DMS53 treated with DMSO at 0.1 percent for 48 hours (cell line): ENCODE results near the gene PLEKHG4B.

Source experiments
- DNase-seq: peaks from one replicate; lab custom pipeline; 2025; ENCODE audit not compliant: unreplicated experiment; lab: John Stamatoyannopoulos, UW

PLEKHG4B gene

DNA sequence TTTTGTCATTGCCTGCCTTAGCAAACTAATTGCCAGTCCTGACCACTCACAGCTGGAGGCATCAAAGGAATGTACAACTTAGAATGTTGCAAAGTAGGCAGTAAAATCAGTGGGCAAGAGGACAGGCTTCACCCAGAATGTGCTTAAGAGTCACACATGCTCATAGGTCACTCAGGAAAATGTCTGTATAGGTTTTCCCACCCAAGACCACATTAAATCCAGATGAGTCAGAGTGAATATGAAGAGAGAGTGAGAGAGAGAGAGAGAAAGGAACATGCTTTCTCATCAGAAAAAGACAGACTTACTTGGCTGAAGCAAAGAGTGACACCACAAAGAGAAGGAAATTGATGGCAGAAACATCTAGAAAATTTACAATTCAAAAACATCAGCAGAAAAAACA, 37.9 kb downstream of the PLEKHG4B start:
- no peak for DNase-seq

DNA sequence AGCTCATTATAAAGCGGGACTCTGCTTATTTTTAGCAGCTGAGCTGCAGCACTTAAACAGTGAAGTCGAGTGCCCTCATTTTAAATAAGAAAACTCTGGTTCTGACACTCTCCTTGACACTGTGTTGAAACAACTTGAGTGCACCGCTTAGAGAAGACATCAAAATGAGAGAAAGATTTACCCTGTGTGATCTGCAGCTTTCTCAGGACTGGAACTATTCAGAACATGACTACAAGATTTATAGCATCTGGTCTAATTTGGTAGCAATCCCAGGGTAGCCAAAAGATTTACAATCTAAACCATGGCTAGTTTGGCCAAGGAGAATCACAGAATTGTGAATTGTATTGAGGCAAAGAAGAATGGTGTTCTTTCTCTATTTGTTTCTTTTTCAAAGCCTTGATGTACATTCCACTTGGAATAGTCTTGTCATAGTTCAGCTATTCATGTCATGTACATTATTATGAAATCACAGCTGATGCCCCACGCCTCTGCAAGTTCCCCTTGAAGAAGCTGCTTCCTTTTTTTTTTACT, 38.7 kb downstream of the PLEKHG4B start:
- DNase-seq = no peak

DNA sequence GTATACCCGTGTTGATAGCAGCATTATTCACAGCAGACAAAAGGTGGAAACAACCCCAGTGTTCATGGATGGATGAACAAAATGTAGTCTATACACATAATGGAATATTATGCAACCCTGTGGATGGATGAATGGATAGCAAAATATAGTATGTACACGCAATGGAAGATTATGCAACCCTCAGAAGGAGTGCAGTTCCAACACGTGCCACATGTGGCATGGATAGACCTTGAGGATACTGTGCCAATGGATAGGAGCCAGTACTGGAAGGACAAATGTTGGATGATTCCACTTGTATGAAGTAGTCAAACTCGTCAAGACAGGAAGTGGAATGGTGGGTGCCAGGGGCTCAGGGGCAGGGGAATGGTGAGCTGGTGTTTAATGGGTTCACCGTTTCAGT, 44.9 kb downstream of the PLEKHG4B start:
- DNase-seq = no peak

DNA sequence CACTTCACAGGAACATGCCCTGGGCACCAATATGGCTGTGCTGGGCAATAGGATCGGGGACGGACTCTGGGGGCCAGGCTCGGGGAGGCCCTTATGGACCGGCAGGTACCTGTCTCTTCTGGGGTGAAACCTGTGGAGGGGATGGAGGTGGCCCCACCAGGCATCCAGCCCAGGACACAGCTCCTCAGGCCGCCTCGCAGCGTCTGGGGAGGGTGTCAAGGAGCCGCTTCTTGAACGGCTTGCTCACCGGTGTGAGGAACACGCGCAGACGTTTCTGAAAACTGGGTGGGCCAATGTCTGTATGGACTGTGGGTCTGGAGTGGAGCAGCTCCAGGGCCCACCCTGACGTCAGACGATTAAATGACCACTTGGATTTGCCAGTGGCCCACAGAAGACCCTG, 45.8 kb downstream of the PLEKHG4B start:
- DNase-seq = no peak

DNA sequence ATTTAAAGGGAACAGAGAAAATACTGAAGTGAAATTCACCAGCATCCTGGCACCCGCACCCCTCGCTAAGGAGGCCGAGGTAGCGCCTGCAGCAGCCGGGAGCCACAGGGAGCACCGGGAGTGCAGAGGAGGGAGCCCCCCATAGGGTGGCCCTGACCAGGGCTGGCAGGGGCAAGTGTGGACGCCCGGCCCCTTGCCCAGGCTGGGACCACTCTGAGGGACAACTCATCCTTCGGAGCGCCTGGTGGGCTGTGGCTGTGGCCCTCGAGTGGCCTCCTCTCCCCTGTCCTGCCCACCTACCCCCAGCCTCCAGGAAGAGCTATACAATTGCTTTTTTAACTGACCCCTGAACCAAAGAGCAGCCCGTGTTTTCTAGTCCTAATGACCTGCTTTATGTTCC, 47.0 kb downstream of the PLEKHG4B start:
- no peak for DNase-seq

DNA sequence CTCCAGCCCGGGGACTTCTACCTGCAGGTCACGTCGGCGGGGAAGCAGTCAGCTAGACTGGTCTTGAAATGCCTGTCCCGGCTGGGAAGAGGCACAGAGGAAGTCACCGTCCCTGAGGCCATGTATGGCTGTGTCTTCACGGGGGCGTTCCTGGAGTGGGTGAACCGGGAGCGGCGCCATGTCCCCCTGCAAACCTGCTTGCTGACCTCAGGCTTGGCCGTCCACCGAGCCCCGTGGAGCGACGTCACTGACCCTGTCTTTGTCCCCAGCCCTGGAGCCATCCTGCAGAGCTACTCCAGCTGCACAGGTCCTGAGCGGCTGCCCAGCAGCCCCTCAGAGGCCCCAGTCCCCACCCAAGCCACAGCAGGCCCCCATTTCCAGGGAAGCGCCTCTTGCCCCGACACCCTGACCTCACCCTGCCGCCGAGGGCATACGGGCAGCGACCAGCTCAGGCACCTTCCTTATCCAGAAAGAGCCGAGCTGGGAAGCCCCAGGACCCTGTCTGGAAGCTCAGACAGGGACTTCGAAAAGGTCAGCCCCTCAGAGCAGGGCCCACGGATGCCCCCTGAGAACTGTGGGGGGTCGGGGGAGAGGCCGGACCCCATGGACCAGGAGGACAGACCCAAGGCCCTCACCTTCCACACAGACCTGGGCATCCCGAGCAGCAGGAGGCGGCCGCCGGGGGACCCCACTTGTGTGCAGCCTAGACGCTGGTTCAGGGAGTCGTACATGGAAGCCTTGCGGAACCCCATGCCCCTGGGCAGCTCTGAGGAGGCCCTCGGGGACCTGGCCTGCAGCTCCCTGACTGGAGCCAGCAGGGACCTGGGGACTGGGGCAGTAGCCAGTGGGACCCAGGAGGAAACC, 47.8 kb downstream of the PLEKHG4B start:
- DNase-seq = no peak

DNA sequence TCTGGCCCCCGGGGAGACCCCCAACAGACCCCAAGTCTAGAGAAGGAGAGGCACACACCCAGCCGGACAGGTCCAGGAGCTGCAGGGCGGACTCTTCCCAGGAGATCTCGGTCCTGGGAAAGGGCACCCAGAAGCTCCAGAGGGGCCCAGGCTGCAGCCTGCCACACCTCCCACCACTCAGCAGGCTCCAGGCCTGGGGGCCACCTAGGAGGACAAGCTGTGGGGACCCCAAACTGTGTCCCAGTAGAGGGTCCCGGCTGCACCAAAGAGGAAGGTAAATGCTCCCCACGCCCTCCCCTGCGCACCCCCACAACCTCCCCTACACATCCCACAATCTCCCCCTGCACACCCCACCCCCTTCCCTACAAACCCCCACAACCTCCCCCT, 48.5 kb downstream of the PLEKHG4B start:
- DNase-seq = no peak

DNA sequence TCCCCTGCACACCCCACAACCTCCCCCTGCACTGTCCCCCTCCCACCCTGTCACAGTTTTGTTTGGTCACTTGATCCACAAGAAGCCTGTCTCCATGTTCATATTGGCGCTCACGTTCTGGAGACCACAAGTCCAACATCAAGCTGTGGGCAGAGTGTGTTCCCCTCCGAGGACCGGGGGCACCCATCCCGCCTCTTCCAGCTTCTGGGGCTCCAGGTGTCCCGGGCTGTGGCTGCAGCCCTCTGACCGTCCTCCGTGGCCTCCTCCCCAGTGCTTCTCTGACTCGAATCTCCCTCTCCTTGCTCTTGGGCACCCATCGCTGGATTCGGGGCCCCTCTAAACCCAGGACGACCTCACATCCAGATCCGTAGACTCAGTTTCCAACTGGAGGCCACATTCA, 49.2 kb downstream of the PLEKHG4B start:
- no peak for DNase-seq

DNA sequence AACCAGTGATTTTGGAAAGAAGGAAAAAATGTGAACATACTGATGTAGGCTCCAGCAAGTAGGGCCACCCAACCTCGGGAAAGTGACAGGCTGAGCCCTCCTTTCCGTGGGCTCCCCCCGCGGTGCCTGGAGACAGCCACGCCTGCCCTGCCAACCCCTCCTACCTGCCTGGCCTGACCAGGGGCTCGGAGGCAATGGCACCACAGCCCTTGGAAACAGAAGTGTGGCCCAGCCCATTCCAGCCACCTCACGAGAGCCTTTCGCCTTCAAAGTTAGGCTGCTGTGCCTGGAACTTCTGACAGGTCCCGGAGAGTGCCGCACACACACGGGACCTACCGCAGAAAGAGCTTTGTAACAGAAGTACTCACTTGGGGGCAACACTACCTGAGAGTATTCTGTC, 49.8 kb downstream of the PLEKHG4B start:
- no peak for DNase-seq

DNA sequence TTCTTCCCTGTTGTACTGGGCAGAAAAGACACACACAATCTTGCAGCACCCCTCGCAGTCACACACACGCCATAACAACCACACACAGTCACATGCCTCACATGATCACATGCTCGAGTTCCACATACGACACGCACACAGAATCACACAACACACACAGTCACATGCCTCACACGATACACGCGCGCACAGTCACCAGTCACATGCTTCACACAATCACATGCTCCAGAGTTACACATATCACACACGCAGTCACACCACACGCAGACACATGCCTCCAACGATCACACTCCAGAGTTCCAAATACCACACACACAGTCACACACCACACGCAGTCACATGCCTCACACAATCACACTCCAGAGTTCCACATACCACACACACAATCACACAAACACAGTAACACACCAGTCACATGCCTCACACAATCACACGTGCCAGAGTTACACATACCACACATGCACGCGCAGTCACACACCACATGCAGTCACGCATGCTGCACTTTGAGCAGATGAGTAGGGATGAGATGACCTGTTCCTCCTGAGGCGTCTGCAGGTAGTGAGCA, 50.4 kb downstream of the PLEKHG4B start:
- no peak for DNase-seq

DNA sequence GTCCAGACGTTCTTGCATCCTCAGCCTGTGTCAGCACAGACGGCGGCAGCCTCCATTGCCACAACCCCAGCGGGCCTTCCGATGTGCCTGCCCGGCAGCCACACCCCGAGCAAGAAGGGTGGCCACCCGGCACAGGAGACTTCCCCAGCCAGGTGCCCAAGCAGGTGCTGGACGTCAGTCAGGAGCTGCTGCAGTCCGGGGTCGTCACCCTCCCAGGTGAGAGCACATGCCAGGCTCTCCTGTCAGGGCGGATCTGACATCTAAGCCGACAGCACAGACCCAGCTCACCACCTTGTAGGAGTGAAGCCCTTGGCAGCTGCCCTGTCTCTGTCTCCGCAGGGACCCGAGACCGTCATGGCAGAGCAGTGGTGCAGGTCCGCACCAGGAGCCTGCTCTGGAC, 51.1 kb downstream of the PLEKHG4B start:
- no peak for DNase-seq

DNA sequence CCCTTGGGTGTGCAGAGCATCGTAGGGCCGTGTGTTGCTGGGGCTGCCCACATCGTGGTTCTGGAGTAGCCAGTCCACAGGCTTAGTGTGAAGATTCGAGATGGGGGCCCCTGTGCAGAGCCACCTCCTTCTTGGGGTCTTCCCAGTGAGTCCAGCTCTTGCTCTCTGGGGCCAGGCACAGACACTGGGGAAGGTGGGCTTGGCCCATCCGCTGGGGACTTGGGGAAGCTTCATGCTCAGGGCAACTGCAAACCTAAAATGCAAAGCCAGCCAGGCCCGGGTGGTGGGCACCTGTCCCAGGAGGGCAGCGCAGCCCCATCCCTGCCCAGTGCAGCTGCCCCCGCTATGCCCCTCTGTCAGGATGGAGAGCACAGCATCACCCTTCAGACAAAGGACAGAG, 53.0 kb downstream of the PLEKHG4B start:
- DNase-seq = no peak

DNA sequence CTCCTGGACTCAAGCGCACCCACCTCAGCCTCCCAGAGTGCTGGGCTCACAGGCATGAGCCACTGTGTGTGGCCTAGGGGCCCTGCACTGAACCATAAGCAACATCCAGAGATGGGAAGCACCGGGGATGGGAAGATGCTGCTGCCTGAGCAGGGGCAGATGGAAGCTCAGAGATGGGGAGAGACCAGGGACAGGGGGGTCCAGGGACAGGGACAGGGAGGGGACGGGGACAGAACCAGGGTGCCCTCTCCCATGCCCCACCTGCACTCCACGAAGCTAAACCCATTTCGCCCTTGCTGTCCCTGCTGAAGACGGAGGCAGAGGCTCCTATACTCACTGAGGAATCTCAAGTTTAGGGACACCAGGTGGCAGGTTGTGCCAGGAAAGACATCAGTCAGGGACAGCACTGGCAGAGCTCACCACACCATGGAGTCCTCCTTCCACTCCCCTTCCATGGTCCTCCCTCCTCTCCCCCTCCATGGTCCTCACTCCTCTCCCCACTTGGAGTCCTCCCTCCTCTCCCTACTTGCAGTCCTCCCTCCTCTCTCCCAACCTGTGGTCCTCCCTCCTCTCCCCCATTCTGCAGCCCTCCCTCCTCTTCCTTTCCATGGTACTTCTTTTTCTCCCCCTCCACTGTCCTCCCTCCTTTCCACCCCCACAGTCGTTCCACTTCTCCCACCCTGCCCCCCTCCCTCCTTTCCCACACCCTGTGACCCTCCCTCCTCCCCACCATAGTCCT, 53.8 kb downstream of the PLEKHG4B start:
- no peak for DNase-seq

DNA sequence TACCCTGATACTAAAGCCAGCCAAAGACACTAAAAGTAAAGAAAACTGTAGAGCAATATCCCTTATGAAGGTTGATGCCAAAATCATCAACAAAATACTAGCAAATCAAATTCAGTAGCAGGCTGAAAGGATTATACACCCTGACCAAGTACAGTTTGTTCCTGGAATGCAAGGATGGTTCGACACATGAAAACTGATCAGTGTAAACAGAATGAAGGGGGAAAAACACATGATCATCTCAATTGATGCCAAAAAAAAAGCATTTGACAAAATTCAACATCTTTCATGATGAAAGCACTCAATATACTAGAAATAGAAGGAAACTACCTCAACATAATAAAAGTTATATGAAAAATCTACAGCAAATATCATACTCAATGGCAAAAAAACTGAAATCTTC, 55.8 kb downstream of the PLEKHG4B start:
- no peak for DNase-seq

DNA sequence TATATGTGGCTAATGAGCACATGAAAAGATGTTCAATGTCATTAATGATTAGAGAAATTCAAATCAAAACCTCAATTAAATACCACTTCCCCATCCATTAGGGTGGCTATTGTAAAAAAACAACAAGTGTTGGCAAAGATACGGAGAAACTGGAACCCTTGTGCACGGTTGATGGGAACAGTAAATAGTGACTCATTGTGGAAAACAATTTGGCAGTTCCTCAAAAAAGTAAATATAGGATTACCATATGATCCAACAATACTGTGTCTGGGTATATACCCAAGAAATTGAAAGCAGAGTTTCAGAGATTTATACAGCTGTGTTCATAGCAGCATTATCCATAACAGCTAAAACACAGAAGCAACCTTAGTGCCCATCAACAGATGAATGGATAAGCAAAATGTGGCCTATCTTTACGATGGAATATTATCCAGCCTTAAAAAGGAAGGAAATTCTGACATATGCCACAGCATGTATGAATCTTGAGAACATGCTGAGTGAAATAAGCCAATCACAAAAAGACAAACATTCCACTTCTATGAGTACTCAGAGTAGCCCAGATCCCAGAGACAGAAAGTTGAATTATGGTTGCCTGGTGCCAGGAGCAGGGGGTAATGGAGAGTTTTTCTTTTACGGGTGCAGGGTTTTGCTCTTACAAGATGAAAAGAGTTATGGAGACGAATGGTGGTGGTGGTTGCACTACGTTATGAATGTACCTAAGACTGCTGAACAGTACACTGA, 57.9 kb downstream of the PLEKHG4B start:
- peak; percentile 94 for DNase-seq

DNA sequence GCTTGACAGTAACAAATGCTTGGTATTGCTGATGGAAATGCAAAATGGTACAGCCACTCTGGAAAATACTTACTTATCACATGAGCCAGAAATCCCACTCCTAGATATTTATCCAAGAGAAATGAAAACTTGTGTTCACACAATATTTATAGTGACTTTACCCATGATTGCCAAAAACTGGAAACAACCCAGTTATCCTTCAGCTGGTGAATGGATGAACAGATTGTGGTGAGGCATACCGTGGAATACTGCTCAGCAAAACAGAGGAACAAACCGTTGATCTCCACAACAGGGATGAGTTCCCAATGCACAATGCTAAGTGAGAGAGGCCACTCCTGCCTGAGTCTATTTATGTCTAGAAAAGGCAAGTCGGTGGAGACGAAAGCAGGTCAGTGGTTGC, 58.8 kb downstream of the PLEKHG4B start:
- DNase-seq = no peak

DNA sequence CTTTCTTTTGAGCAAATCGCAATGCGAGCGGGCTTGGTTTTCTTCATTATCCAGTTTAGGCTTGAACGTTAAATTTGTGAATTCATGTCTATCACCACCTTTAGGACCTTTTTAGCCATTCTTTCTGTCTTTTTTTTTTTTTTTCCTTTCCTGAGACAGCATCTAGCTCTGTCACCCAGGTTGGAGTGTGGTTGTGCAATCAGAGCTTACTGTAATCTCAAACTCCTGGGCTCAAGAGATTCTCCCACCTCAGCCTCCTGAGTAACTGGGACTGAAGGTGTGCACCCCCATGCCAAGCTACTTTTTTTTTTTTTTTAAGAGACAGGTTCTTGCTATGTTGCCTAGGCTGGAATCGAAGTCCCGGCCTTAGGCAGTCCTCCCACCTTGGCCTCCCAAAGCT, 60.1 kb downstream of the PLEKHG4B start:
- no peak for DNase-seq

DNA sequence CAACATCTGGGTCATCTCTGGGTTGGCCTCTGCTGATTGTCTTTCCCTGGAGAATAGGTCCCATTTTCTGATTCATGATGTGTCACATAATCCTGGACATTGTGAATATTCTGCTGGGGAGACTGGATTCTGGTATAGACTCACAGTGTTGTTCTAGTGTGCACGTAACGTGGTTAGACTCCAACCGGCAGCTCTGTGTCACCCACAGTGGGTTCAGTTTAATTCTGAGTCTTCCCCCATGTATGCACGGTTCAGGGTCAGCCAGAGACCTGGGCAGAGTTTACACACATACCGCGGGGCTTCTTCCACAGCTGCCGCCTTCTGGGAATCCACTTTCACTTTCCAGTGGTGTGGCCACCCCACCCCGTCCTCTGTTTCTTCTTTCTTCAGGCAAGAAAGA, 61.3 kb downstream of the PLEKHG4B start:
- no peak for DNase-seq

DNA sequence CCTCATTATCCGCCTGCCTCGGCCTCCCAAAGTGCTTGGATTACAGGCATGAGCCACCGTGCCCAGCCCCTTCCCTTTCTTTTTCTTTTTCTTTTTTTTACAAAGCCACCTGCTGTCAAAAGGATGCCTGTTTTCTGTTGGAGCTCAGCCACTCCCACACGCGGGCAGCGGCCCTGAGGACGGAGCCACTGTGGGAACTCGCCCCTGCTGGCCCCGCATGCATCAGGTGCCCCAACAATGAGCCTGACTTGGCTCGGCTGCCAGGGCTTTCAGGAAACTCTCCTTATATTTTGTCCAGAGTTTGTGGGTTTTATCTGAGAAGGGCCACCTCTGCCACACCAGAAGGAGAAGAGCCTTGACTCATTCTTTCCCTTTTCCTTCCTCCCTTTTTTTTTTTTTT, 62.3 kb downstream of the PLEKHG4B start:
- DNase-seq = no peak

DNA sequence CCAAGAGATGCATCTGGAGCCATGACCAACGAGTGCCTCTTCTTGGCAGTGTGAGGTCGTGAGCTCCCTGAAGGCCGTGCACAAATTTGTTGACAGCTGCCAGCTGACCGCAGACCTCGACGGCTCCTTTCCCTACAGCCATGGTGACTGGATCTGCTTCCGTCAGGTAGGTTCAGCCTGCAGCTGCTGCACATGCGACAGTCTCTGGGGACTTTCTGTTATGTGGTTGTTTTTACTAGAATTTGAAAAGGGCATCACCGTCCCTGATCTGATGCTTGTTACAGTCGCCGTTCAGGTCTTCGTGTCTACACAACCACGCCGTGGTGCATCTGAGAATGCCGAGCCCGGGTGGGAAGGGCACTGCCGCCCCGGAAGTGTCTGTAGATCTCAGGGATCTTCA, 62.9 kb downstream of the PLEKHG4B start:
- no peak for DNase-seq

DNA sequence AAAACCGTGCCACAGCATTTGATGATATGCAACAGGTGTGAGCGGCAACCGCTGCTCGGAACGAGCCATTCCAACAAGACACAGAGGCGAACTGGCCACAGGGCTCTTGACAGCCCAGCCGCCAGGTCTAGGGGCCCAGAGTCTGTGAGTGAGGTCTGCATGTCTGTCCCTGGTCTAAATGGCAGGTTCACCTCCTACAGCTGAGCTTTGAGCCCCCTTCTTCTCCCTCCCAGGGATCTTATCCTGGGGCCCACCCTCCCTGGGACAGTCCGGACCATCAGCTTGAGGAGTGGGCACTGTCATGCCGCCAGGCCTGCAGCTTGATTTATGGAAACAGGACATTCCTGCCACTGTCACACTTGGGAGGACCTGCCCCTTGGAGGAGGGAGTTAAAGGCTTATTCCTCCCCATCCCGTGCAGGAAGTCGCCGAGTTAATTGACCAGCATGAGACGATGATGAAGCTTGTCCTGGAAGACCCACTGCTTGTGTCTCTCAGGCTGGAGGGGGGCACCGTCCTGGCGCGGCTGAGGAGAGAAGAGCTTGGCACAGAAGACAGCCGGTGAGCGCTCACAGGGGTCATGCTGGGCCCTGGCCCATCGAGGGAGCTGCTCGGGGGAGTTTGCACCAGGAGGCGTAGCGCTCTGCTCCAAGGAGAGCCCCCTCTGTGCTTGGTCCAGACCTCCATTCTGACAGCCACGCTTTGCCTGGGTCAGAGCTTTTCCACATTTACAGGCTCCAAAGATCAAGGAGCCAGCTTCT, 63.9 kb downstream of the PLEKHG4B start:
- no peak for DNase-seq
